Mesenchymal stem cell (in vitro differentiated cells and primary cell): ENCODE results near the gene MYB.

Experiments
- DNase-seq: peaks from one replicate; pipeline ENCODE4 v3.0.0-alpha.2; 2013
- H2AFZ ChIP-seq: one replicate; pipeline ENCODE4 v1.6.1; 2013; ENCODE audit warnings: low read depth, mild to moderate bottlenecking, control low read depth, inconsistent platforms, low read length, moderate library complexity
- H2AK5ac ChIP-seq: 2 replicates; pipeline ENCODE4 v1.6.1; 2013; ENCODE audit warnings: low read length, moderate library complexity, mild to moderate bottlenecking, inconsistent platforms; ENCODE audit not compliant: severe bottlenecking
- H2BK120ac ChIP-seq: one replicate; pipeline ENCODE4 v1.6.1; 2013; ENCODE audit warnings: low read depth, mild to moderate bottlenecking, inconsistent platforms, low read length, moderate library complexity
- H2BK12ac ChIP-seq, 2 experiments: one replicate each; pipeline ENCODE4 v1.6.1; 2013; ENCODE audit warnings: inconsistent platforms in 2 of 2, low read length in 2 of 2, mild to moderate bottlenecking in 2 of 2, moderate library complexity in 2 of 2, control low read depth in 1 of 2
- H2BK15ac ChIP-seq: one replicate; pipeline ENCODE4 v1.6.1; 2013; ENCODE audit warnings: mild to moderate bottlenecking, low read depth, inconsistent platforms; ENCODE audit not compliant: poor library complexity, severe bottlenecking
- H2BK5ac ChIP-seq: 2 replicates; pipeline ENCODE4 v1.6.1; 2013; ENCODE audit warnings: low read depth, mild to moderate bottlenecking, low read length, control low read depth, inconsistent platforms; ENCODE audit not compliant: poor library complexity, severe bottlenecking
- H3K14ac ChIP-seq, 2 experiments: one replicate each; pipeline ENCODE4 v1.6.1; 2013; ENCODE audit warnings: inconsistent platforms in 2 of 2, low read length in 2 of 2, control low read depth in 1 of 2, mild to moderate bottlenecking in 1 of 2, moderate library complexity in 1 of 2
- H3K18ac ChIP-seq, 2 experiments: one replicate each; pipeline ENCODE4 v1.6.1; 2013; ENCODE audit warnings: inconsistent platforms in 2 of 2, low read length in 2 of 2, control low read depth in 1 of 2, low read depth in 1 of 2, mild to moderate bottlenecking in 1 of 2
- H3K23ac ChIP-seq, 2 experiments: one replicate each; pipeline ENCODE4 v1.6.1; 2013; ENCODE audit warnings: inconsistent platforms in 2 of 2, low read length in 2 of 2, mild to moderate bottlenecking in 2 of 2, moderate library complexity in 2 of 2, control low read depth in 1 of 2
- H3K27ac ChIP-seq: 2 replicates; pipeline ENCODE4 v1.5.1; 2013; ENCODE audit warnings: mild to moderate bottlenecking, moderate library complexity, low read length, control low read depth, inconsistent platforms; ENCODE audit not compliant: poor library complexity, severe bottlenecking
- H3K27me3 ChIP-seq, 2 experiments: 2 replicates each; pipeline versions ENCODE4 v1.6.1 to v1.7.0; 2013; ENCODE audit warnings: low read length in 2 of 2, mild to moderate bottlenecking in 2 of 2, moderate library complexity in 2 of 2, control low read depth in 1 of 2, inconsistent platforms in 1 of 2; ENCODE audit not compliant: control insufficient read depth in 1 of 2, insufficient read depth in 1 of 2
- H3K36me3 ChIP-seq, 2 experiments: 2 replicates each; pipeline versions ENCODE4 v1.6.1 to v1.7.0; 2013; ENCODE audit warnings: low read length in 2 of 2, control low read depth in 1 of 2, inconsistent platforms in 1 of 2, low read depth in 1 of 2, mild to moderate bottlenecking in 1 of 2; ENCODE audit not compliant: insufficient read depth in 2 of 2, control insufficient read depth in 1 of 2
- H3K4ac ChIP-seq, 2 experiments: one replicate each; pipeline ENCODE4 v1.6.1; 2013; ENCODE audit warnings: inconsistent platforms in 2 of 2, low read length in 2 of 2, mild to moderate bottlenecking in 2 of 2, moderate library complexity in 2 of 2, control low read depth in 1 of 2, low read depth in 1 of 2
- H3K4me1 ChIP-seq: 2 replicates; pipeline ENCODE4 v1.6.1; 2013; ENCODE audit warnings: low read depth, low read length, control low read depth; ENCODE audit not compliant: control insufficient read depth, insufficient read depth
- H3K4me2 ChIP-seq: 2 replicates; pipeline ENCODE4 v1.6.1; 2013; ENCODE audit warnings: low read length, mild to moderate bottlenecking, inconsistent platforms; ENCODE audit not compliant: poor library complexity, severe bottlenecking
- H3K4me3 ChIP-seq, 2 experiments: 2 replicates each; pipeline versions ENCODE4 v1.5.1 to v1.7.0; 2013; ENCODE audit warnings: low read length in 2 of 2, mild to moderate bottlenecking in 2 of 2, control low read depth in 1 of 2, low read depth in 1 of 2; ENCODE audit not compliant: insufficient read depth in 1 of 2
- H3K79me1 ChIP-seq: replicated peaks from 2 replicates; pipeline ENCODE4 v1.6.1; 2013; ENCODE audit warnings: mild to moderate bottlenecking, control low read depth, low read length, inconsistent platforms; ENCODE audit not compliant: poor library complexity, severe bottlenecking
- H3K9ac ChIP-seq: 2 replicates; pipeline ENCODE4 v1.7.0; 2013; ENCODE audit warnings: mild to moderate bottlenecking, low read length, moderate library complexity
- H3K9me3 ChIP-seq: 2 replicates; pipeline ENCODE4 v1.7.0; 2013; ENCODE audit warnings: mild to moderate bottlenecking, low read length; ENCODE audit not compliant: control insufficient read depth
- H4K8ac ChIP-seq: one replicate; pipeline ENCODE4 v1.6.1; 2013; ENCODE audit warnings: inconsistent platforms, mild to moderate bottlenecking, low read length, moderate library complexity
- H4K91ac ChIP-seq: one replicate; pipeline ENCODE4 v1.6.1; 2013; ENCODE audit warnings: mild to moderate bottlenecking, low read length, inconsistent platforms
- WGBS: methylation state at CpG from one replicate; pipeline ENCODE4 v1.1.7; 2013; ENCODE audit warnings: mixed read lengths; 5-methylcytosine and 5-hydroxymethylcytosine counted together

The MYB gene

GRCh38 chr6:135226537-135226936 lies 45.4 kb downstream of the MYB start:
- no peak overlapping the region for H2BK120ac ChIP-seq
- H3K4ac ChIP-seq: no peak overlapping the region
- no peak overlapping the region for H3K18ac ChIP-seq
- no peak overlapping the region for H4K91ac ChIP-seq
- H2BK15ac ChIP-seq: no peak overlapping the region
- H3K4me2 ChIP-seq: no peak overlapping the region
- no peaks in the 10 kb centered on the region for H3K9me3 ChIP-seq
- H3K4me3 ChIP-seq: no peak overlapping the region
- no peak overlapping the region for H2BK5ac ChIP-seq
- H3K4me1 ChIP-seq: no peaks in the 10 kb centered on the region
- H4K8ac ChIP-seq: no peak overlapping the region
- H3K14ac ChIP-seq: no peak overlapping the region
- H3K23ac ChIP-seq: no peak overlapping the region
- H3K79me1 ChIP-seq: no peaks in the 10 kb centered on the region
- no peak overlapping the region for H3K27ac ChIP-seq
- H2AFZ ChIP-seq: no peak overlapping the region
- 100% methylated on average over 1 of the region's 1 CpG for WGBS
- H3K36me3 ChIP-seq: no peaks in the 10 kb centered on the region
- H2BK12ac ChIP-seq: no peak overlapping the region
- H3K9ac ChIP-seq: no peak overlapping the region
- no peaks in the 10 kb centered on the region for H3K27me3 ChIP-seq
- no peak overlapping the region for H2AK5ac ChIP-seq
- DNase-seq: no peak

GRCh38 chr6:135227349-135227748 lies 46.2 kb downstream of the MYB start:
- Histone ChIP-seq H3K4me2 (no peak overlapping the region), H3K79me1 (no peaks in the 10 kb centered on the region), H3K36me3 (no peaks in the 10 kb centered on the region), H3K9me3 (no peaks in the 10 kb centered on the region), H2BK120ac (no peak overlapping the region), H3K4me3 (no peak overlapping the region), H3K4me1 (no peaks in the 10 kb centered on the region), H2BK15ac (no peak overlapping the region), H3K27ac (no peak overlapping the region), H2BK5ac (no peak overlapping the region), H3K23ac (no peak overlapping the region), H2AK5ac (no peak overlapping the region), H3K4ac (no peak overlapping the region), H3K27me3 (no peaks in the 10 kb centered on the region), H2AFZ (no peak overlapping the region), H3K18ac (no peak overlapping the region), H4K91ac (no peak overlapping the region), H3K14ac (no peak overlapping the region), H3K9ac (no peak overlapping the region), H4K8ac (no peak overlapping the region), H2BK12ac (no peak overlapping the region)
- no peak for DNase-seq
- 84% methylated on average over 1 of the region's 2 CpGs for WGBS

GRCh38 chr6:135227758-135228157 lies 46.6 kb downstream of the MYB start:
- no peak overlapping the region for H4K8ac ChIP-seq
- H2BK15ac ChIP-seq: no peak overlapping the region
- H3K9me3 ChIP-seq: no peaks in the 10 kb centered on the region
- H2BK5ac ChIP-seq: no peak overlapping the region
- no peak for DNase-seq
- H3K4ac ChIP-seq: no peak overlapping the region
- H2AK5ac ChIP-seq: no peak overlapping the region
- H3K4me2 ChIP-seq: no peak overlapping the region
- no peak overlapping the region for H2AFZ ChIP-seq
- no peaks in the 10 kb centered on the region for H3K79me1 ChIP-seq
- no peak overlapping the region for H3K14ac ChIP-seq
- no peak overlapping the region for H3K27ac ChIP-seq
- no peaks in the 10 kb centered on the region for H3K27me3 ChIP-seq
- no peak overlapping the region for H3K23ac ChIP-seq
- H4K91ac ChIP-seq: no peak overlapping the region
- no peak overlapping the region for H3K4me3 ChIP-seq
- no peak overlapping the region for H2BK120ac ChIP-seq
- whole genome bisulfite sequencing: 92% methylated on average over 4 of the region's 4 CpGs
- no peak overlapping the region for H2BK12ac ChIP-seq
- no peak overlapping the region for H3K18ac ChIP-seq
- H3K9ac ChIP-seq: no peak overlapping the region
- no peaks in the 10 kb centered on the region for H3K36me3 ChIP-seq
- no peaks in the 10 kb centered on the region for H3K4me1 ChIP-seq

GRCh38 chr6:135228486-135228885 lies 47.4 kb downstream of the MYB start:
- Histone ChIP-seq H3K4ac (no peak overlapping the region), H3K4me2 (no peak overlapping the region), H3K14ac (no peak overlapping the region), H4K8ac (no peak overlapping the region), H2AK5ac (no peak overlapping the region), H2BK5ac (no peak overlapping the region), H2BK15ac (no peak overlapping the region), H4K91ac (no peak overlapping the region), H3K9ac (no peak overlapping the region), H3K27ac (no peak overlapping the region), H3K4me1 (no peaks in the 10 kb centered on the region), H3K79me1 (no peaks in the 10 kb centered on the region), H3K36me3 (no peaks in the 10 kb centered on the region), H2BK12ac (no peak overlapping the region), H3K27me3 (no peaks in the 10 kb centered on the region), H3K18ac (no peak overlapping the region), H3K9me3 (no peaks in the 10 kb centered on the region), H2BK120ac (no peak overlapping the region), H2AFZ (no peak overlapping the region), H3K23ac (no peak overlapping the region), H3K4me3 (no peak overlapping the region)
- no peak for DNase-seq
- 97% methylated on average over 6 of the region's 6 CpGs for WGBS
